ENCODE results near the gene SRL. TPM values are rescaled to one million over a fixed set of nuclear protein-coding genes. Genes with fewer than 3 reads are reported as not detected.
A peak's percentile ranks its signal among the peaks of the same experiment; 100 is the strongest.

SRL gene
- total RNA-seq, 1 donor from 2014 or later, result 1.2 TPM

GRCh38 chr16:4204521-4204920, 37.4 kb downstream of the SRL start:
- H3K9me3 Mint-ChIP-seq, result no peaks in the 10 kb centered on the region
- no peak for DNase-seq (ENCODE audit: extremely low spot score, unreplicated experiment)
- no peaks in the 10 kb centered on the region for H3K36me3 Mint-ChIP-seq
- no peak for TF ChIP-seq CTCF (conservative IDR thresholded peaks at IDR 0.05)
- no peak overlapping the region for H3K27ac Mint-ChIP-seq
- no peaks in the 10 kb centered on the region for H3K27me3 Mint-ChIP-seq
- H3K4me1 Mint-ChIP-seq (ENCODE audit: unreplicated experiment), result peaks cover 9% of the 10 kb centered on the region
- no peak overlapping the region for H3K4me3 Mint-ChIP-seq

- no peak for TF ChIP-seq CTCF (conservative IDR thresholded peaks at IDR 0.05)
- Mint-ChIP-seq H3K36me3 (no peaks in the 10 kb centered on the region), H3K27ac (no peak overlapping the region), H3K27me3 (no peaks in the 10 kb centered on the region), H3K4me3 (no peak overlapping the region), H3K4me1 (ENCODE audit: unreplicated experiment) (peaks cover 9% of the 10 kb centered on the region), H3K9me3 (no peaks in the 10 kb centered on the region)
- DNase-seq (ENCODE audit: extremely low spot score, unreplicated experiment), result no peak
Measured at GRCh38 chr16:4203748-4204147, 38.1 kb downstream of the SRL start.

- TF ChIP-seq CTCF (conservative IDR thresholded peaks at IDR 0.05), result no peak
- Mint-ChIP-seq H3K9me3 (no peaks in the 10 kb centered on the region), H3K36me3 (no peaks in the 10 kb centered on the region), H3K4me1 (ENCODE audit: unreplicated experiment) (peaks cover 9% of the 10 kb centered on the region), H3K27me3 (no peaks in the 10 kb centered on the region), H3K27ac (no peak overlapping the region), H3K4me3 (no peak overlapping the region)
- no peak for DNase-seq (ENCODE audit: extremely low spot score, unreplicated experiment)
Measured at GRCh38 chr16:4202615-4203345, 39.1 kb downstream of the SRL start.

GRCh38 chr16:4200781-4201137, 41.1 kb downstream of the SRL start:
- Mint-ChIP-seq H3K4me1 (ENCODE audit: unreplicated experiment) (peaks cover 9% of the 10 kb centered on the region), H3K36me3 (no peaks in the 10 kb centered on the region), H3K4me3 (no peak overlapping the region), H3K27me3 (no peaks in the 10 kb centered on the region), H3K9me3 (no peaks in the 10 kb centered on the region), H3K27ac (no peak overlapping the region)
- TF ChIP-seq CTCF (conservative IDR thresholded peaks at IDR 0.05), result no peak
- DNase-seq (ENCODE audit: extremely low spot score, unreplicated experiment), result no peak

- Mint-ChIP-seq H3K9me3 (no peaks in the 10 kb centered on the region), H3K4me1 (ENCODE audit: unreplicated experiment) (peaks cover 9% of the 10 kb centered on the region), H3K4me3 (no peak overlapping the region)
Measured at GRCh38 chr16:4200000-4200780, 41.7 kb downstream of the SRL start.

More at GRCh38 chr16:4200000-4200780, 41.7 kb downstream of the SRL start:
- peak; percentile 78 for DNase-seq (ENCODE audit: extremely low spot score, unreplicated experiment)
- Mint-ChIP-seq H3K36me3 (no peaks in the 10 kb centered on the region), H3K27me3 (no peaks in the 10 kb centered on the region), H3K27ac (no peak overlapping the region)
- TF ChIP-seq CTCF (conservative IDR thresholded peaks at IDR 0.05), result peak; percentile 70

Data from type B pancreatic cell (in vitro differentiated cells).